ENCODE data around the gene FCER1G. TPM values are rescaled to one million over a fixed set of nuclear protein-coding genes. Genes with fewer than 3 reads are reported as not detected.

FCER1G gene
- total RNA-seq, 2 experiments from 2014 or later = 2.0 TPM

- Mint-ChIP-seq H3K4me3 (peak overlapping the region; percentile 50), H3K36me3 (ENCODE audit: low read depth) (peaks cover 26% of the 10 kb centered on the region), H3K9me3 (no peaks in the 10 kb centered on the region), H3K27me3 (no peaks in the 10 kb centered on the region), H3K27ac (peak overlapping the region; percentile 97), H3K4me1 (ENCODE audit: low read depth) (peaks cover 78% of the 10 kb centered on the region)
- POLR2A ChIA-PET = interaction anchor here (0.9 to 5.2 kb wide), 3 partner anchors 14 to 46 kb away, joined by 4 to 67 read pairs (median 4); partner anchors contain the start of genes NDUFS2, PPOX and TOMM40L
- DNase-seq = no peak
- no peak for ATAC-seq (ENCODE audit: poor library complexity)
- Histone ChIP-seq H3K36me3 (ENCODE audit: insufficient read depth, low read length) (peaks cover 13% of the 10 kb centered on the region), H3K4me3 (ENCODE audit: low read length) (no peak overlapping the region), H3K4me1 (ENCODE audit: insufficient read depth, low read length) (peaks cover 81% of the 10 kb centered on the region), H3K27ac (ENCODE audit: low read depth in 1 of 2, low read length in 2 of 2) (no peak overlapping the region), H3K27me3 (ENCODE audit: control insufficient read depth in 1 of 2, insufficient read depth in 2 of 2, low read length in 2 of 2) (no peaks in the 10 kb centered on the region), H3K9me3 (ENCODE audit: control insufficient read depth in 1 of 2, insufficient read depth in 1 of 2, low read length in 2 of 2) (no peaks in the 10 kb centered on the region)
- intact Hi-C loops (cut with DNase I, micrococcal nuclease) = loop anchor here in 1 of 2 experiments (5.0 kb wide), 1 partner anchor 43 kb away; the partner anchor contains the start of gene APOA2
- CTCF ChIA-PET = interaction anchor here (1.0 to 1.3 kb wide), 2 partner anchors 46 to 126 kb away, joined by 3 read pairs; partner anchors contain the start of gene TOMM40L
- TF ChIP-seq CTCF (IDR thresholded peaks at IDR 0.05) = no peak
Measured at GRCh38 chr1:161179698-161180097, 35.4 kb upstream of the FCER1G start.

GRCh38 chr1:161180639-161181038 is 34.5 kb upstream of the FCER1G start:
- no peak overlapping the region for H3K4me3 ChIP-seq (ENCODE audit: low read length)
- TF ChIP-seq CTCF (IDR thresholded peaks at IDR 0.05) = peak; percentile 70
- peak in 3 of 14 experiments; percentile 36 to 49 (median 44) for DNase-seq
- Mint-ChIP-seq H3K36me3 (ENCODE audit: low read depth) (peaks cover 17% of the 10 kb centered on the region), H3K4me3 (peak overlapping the region; percentile 55), H3K4me1 (ENCODE audit: low read depth) (peaks cover 77% of the 10 kb centered on the region), H3K9me3 (no peaks in the 10 kb centered on the region), H3K27ac (peak overlapping the region; percentile 97), H3K27me3 (no peaks in the 10 kb centered on the region)
- peaks cover 81% of the 10 kb centered on the region for H3K4me1 ChIP-seq (ENCODE audit: insufficient read depth, low read length)
- no peaks in the 10 kb centered on the region for H3K27me3 ChIP-seq (ENCODE audit: control insufficient read depth in 1 of 2, insufficient read depth in 2 of 2, low read length in 2 of 2)
- intact Hi-C loops (cut with DNase I, micrococcal nuclease) = no loop called here
- ATAC-seq (ENCODE audit: poor library complexity) = no peak
- ChIA-PET CTCF (interaction anchor here (1.0 to 3.3 kb wide), 2 partner anchors 11 to 126 kb away, joined by 3 to 14 read pairs; no protein-coding TSS in a partner anchor), POLR2A (interaction anchor here (0.7 to 5.2 kb wide), 4 partner anchors 10 to 27 kb away, joined by 3 to 67 read pairs (median 13); partner anchors contain the start of genes NDUFS2, PPOX and UFC1)
- peaks cover 4% of the 10 kb centered on the region for H3K36me3 ChIP-seq (ENCODE audit: insufficient read depth, low read length)
- no peaks in the 10 kb centered on the region for H3K9me3 ChIP-seq (ENCODE audit: control insufficient read depth in 1 of 2, insufficient read depth in 1 of 2, low read length in 2 of 2)
- peak overlapping the region in 1 of 2 donors; percentile 78 for H3K27ac ChIP-seq (ENCODE audit: low read depth in 1 of 2, low read length in 2 of 2)

- no peaks in the 10 kb centered on the region for H3K9me3 ChIP-seq (ENCODE audit: control insufficient read depth in 1 of 2, insufficient read depth in 1 of 2, low read length in 2 of 2)
- peaks cover 83% of the 10 kb centered on the region for H3K4me1 ChIP-seq (ENCODE audit: insufficient read depth, low read length)
- no peak for TF ChIP-seq CTCF (IDR thresholded peaks at IDR 0.05)
- CTCF ChIA-PET = interaction anchor here (0.8 to 3.3 kb wide), 6 partner anchors 9 to 109 kb away, joined by 3 to 18 read pairs (median 10); partner anchors contain the start of genes NDUFS2, PPOX and TOMM40L
- intact Hi-C loops (cut with DNase I, micrococcal nuclease) = no loop called here
- POLR2A ChIA-PET = interaction anchor here (0.6 to 5.2 kb wide), 24 partner anchors 9 to 213 kb away, joined by 3 to 67 read pairs (median 5); partner anchors contain the start of genes ADAMTS4, ARHGAP30, NDUFS2 and NIT1
- H3K27me3 Mint-ChIP-seq = no peaks in the 10 kb centered on the region
- peaks cover 77% of the 10 kb centered on the region for H3K4me1 Mint-ChIP-seq (ENCODE audit: low read depth)
- H3K36me3 Mint-ChIP-seq (ENCODE audit: low read depth) = peaks cover 3% of the 10 kb centered on the region
- H3K9me3 Mint-ChIP-seq = no peaks in the 10 kb centered on the region
- H3K4me3 Mint-ChIP-seq = peak overlapping the region; percentile 72
- ATAC-seq (ENCODE audit: poor library complexity) (peak; percentile 49), DNase-seq (peak in 13 of 14 experiments; percentile 36 to 90 (median 54))
- no peaks in the 10 kb centered on the region for H3K36me3 ChIP-seq (ENCODE audit: insufficient read depth, low read length)
- H3K4me3 ChIP-seq (ENCODE audit: low read length) = peak overlapping the region; percentile 8
- H3K27me3 ChIP-seq (ENCODE audit: control insufficient read depth in 1 of 2, insufficient read depth in 2 of 2, low read length in 2 of 2) = no peaks in the 10 kb centered on the region
- H3K27ac Mint-ChIP-seq = peak overlapping the region; percentile 97
- H3K27ac ChIP-seq (ENCODE audit: low read depth in 1 of 2, low read length in 2 of 2) = peak overlapping the region; percentile 74 to 78
Measured at GRCh38 chr1:161182214-161182613, 32.9 kb upstream of the FCER1G start.

All from CD4-positive, alpha-beta T cell (primary cell).